GM18907 (cell line): ENCODE measurements around the gene LAMTOR3.
"Not testable (repeated sequence)": the region's sequence is repeated elsewhere in the genome, so short reads cannot be mapped to it uniquely, and the experiment has no call there.

ENCODE experiments used
- ATAC-seq: cut with Tn5 transposase; IDR thresholded peaks from one replicate; pipeline ENCODE4 v1.9.1; 2021; ENCODE audit warnings: mild to moderate bottlenecking, moderate library complexity; ENCODE audit not compliant: unreplicated experiment

LAMTOR3 gene

GRCh38 chr4:99832758-99833157 is 61.5 kb downstream of the LAMTOR3 start:
- ATAC-seq: no peak

- ATAC-seq: no peak
These were observed 61.9 kb downstream of the LAMTOR3 start for GRCh38 chr4:99832321-99832720.

GRCh38 chr4:99830051-99830450 is 64.2 kb downstream of the LAMTOR3 start:
- ATAC-seq: not testable (repeated sequence)

- ATAC-seq: no peak
These were observed 65.8 kb downstream of the LAMTOR3 start for GRCh38 chr4:99828477-99828876.
